GM13977 (cell line): ENCODE results near the gene PARS2.

ENCODE experiments used
- DNase-seq: peaks from one replicate; pipeline ENCODE4 v3.0.0; 2012; ENCODE audit warnings: low spot score
- CTCF ChIP-seq: IDR thresholded peaks from 2 replicates; pipeline ENCODE4 v1.5.1; 2012; ENCODE audit warnings: mild to moderate bottlenecking, control low read depth; ENCODE audit not compliant: insufficient read depth; ENCODE audit errors: extremely low read depth, missing control alignments
- in situ Hi-C: fragments of 300-500 bp; cut with MboI; formaldehyde crosslinking; loops from one replicate; pipeline ENCODE4 v1.12.0; 2022; ENCODE audit warnings: low sequenced_read_pairs, low pct_unique_long_range_greater_than_20kb, mixed read lengths, inconsistent platforms; ENCODE audit not compliant: unreplicated experiment

The PARS2 gene

GRCh38 chr1:54811066-54811465 lies 46.7 kb upstream of the PARS2 start:
- no peak for TF ChIP-seq CTCF
- DNase-seq, result no peak
- in situ Hi-C loops, result loop anchor here (10.0 kb wide), 1 partner anchor 146 kb away; no protein-coding TSS in a partner anchor

GRCh38 chr1:54810153-54810942 lies 46.0 kb upstream of the PARS2 start:
- DNase-seq, result peak; percentile 88
- TF ChIP-seq CTCF, result peak; percentile 97
- in situ Hi-C loops, result loop anchor here (10.0 kb wide), 1 partner anchor 146 kb away; no protein-coding TSS in a partner anchor

- no peak for TF ChIP-seq CTCF
- no peak for DNase-seq
- in situ Hi-C loops, result loop anchor here (10.0 kb wide), 1 partner anchor 145 kb away; no protein-coding TSS in a partner anchor
These were observed 45.3 kb upstream of the PARS2 start for GRCh38 chr1:54809496-54810074.

- TF ChIP-seq CTCF, result no peak
- no peak for DNase-seq
- in situ Hi-C loops, result no loop called here
These were observed 44.3 kb upstream of the PARS2 start for GRCh38 chr1:54808443-54809207.

GRCh38 chr1:54807756-54808155 lies 43.4 kb upstream of the PARS2 start:
- DNase-seq, result no peak
- TF ChIP-seq CTCF, result no peak
- in situ Hi-C loops, result no loop called here

GRCh38 chr1:54806931-54807611 lies 42.7 kb upstream of the PARS2 start:
- in situ Hi-C loops, result no loop called here
- no peak for TF ChIP-seq CTCF
- no peak for DNase-seq
